ENCODE data around the gene RNPEPL1.
A peak's percentile ranks its signal among the peaks of the same experiment; 100 is the strongest.

The RNPEPL1 gene

DNA sequence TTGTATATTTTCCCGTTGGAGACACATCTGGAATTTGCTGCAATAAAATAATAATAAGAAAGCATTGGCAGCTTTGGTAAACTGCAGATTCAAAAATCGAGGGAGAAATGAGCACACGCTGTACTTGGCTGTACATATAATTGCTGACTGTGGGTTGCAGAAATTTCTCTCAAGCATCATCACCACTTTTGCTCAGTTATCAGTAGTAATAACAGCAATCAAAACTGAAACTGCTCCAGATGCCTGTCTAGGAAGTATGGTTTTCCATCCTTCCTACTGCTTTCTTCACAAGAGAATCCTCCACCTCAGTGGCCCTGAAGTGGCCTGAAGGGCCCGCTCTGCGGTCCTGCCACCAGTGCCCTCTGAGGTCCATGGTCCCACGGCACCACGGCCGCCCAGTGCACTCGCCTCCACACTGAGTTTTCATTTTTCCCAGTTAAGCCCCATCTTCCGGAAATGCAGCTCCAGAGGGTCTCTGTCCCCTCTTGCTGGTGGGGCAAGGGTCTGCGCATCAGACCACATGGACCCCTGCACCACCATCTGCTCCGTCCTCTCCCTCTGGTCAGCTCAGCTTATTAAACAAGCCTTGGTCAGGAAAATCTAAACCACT is 4.2 kb upstream of the RNPEPL1 start:
- no peak overlapping the region for H3K4me3 ChIP-seq (ENCODE audit: low read depth, low read length)

DNA sequence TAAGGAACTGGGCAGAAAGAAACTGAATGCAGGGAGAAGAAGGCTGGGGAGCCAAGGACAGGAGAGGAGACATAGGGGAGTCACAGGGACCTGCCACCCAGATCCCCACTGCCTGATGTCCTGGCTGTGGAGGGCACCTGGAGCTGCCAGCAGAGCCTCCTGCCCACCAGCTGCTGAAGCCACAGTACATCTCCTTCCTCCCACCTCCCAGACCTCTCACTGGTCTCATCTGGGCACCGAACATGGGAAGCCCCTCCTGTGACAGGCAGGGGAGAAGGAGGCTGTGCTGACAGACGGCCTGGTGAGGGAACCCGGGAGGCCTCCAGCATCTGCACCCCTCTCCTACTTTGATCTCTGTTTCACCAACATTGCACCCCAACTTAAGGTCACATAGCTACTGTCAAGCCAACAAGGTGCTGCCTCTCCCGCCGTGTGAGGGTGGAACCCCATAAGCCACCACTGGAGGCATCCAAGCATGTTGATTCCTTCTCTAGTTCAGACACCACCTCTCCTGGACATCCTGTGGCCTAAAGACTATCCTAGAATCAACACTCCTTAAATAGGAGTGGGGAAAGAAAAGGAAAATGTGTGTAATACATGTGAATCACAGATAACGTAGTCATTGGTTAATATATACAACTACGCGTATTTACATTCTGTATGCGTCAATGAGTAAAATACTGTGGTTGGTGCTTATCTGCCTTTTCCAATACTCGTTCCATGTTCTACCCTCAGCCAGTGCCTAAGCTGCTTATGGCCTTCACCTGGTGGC is 3.5 kb upstream of the RNPEPL1 start:
- H3K4me3 ChIP-seq (ENCODE audit: low read depth, low read length), result no peak overlapping the region

DNA sequence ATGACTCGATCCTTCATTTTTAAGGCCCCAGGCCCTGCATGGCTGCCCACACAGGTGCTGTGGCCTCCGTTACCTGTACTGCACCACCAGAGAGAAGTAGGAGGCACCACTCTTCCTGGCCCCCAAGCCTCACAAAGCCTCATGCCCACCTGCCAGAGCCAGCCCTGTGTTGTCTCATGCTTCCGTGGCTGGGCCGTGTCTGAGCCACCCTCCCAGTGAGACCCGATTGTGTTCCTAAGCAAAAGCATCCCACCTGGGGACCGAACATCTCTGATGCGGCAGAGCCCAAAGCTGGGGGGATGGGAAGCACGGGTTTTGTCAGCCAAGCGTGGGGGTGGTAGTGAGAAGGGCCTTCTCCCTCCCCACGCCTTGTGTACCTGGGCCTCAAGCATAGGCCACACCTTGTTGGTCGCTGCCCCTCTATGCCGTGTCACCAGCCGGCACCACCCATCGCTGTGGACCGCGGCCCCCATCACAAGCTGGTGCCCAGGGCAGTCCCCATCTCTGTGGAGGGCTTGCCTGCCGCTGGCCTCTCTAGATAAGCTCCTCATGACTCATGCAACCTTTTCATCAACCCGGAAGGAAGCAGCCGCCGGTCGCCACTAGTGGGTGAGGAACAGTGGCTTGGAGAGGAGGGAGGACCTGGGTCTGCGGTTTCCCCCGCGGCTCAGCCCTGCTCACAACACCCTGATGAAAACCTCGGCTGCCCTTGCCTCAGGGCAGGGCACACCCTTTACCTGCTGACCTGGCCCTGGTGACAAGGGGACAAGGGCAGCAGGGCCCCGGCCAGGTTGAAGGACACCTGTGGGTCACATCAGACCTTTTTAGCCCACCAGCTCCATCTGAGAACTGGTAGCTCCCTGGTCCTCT is 2.7 kb upstream of the RNPEPL1 start:
- H3K4me3 ChIP-seq (ENCODE audit: low read depth, low read length), result no peak overlapping the region

DNA sequence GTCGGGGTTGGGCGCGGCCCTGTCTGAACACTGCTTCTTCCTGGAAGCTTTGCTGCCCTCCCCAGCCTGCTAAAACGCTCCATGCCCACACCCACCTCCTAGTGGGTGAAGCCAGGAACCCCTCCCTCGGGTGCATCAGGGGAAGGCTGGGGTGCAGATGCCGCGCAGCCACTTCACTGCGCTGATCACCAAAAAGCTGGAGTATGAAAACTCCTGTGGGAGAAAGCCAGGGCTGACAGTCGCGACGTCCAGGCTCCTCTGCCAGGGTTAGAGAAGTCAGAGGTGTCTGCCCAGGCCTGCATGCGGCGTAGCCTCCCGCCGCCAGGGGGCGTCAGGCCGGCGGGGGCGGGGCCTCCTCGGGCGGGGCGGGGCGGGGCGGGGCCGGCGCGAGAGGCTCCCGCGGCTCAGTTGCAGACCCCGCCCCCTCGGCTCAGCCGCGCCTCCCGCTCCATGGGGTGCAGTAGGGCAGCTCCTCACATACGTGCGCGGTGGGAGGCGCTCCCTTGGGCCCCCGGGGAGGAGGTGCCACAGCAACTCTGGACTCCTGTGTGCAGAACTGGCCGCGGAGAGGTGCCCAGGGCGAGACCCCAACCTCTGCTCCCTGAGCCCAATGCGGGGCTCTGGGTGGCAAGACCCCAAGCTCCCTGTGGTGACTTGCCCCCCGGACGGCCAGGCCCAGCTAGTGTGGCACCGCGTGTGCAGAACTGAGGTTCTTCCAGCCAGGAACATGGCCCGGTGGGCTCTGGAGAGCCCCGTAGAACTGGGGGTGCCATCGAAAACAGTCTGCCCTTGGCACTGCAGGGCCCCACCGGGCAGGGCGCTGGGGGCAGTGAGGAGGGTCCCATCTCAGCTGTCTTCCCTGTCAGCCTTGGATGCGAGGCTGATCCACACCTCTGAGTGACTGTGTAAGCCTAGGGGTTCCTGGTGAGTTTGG is 1.8 kb upstream of the RNPEPL1 start:
- no peak overlapping the region for H3K4me3 ChIP-seq (ENCODE audit: low read depth, low read length)

DNA sequence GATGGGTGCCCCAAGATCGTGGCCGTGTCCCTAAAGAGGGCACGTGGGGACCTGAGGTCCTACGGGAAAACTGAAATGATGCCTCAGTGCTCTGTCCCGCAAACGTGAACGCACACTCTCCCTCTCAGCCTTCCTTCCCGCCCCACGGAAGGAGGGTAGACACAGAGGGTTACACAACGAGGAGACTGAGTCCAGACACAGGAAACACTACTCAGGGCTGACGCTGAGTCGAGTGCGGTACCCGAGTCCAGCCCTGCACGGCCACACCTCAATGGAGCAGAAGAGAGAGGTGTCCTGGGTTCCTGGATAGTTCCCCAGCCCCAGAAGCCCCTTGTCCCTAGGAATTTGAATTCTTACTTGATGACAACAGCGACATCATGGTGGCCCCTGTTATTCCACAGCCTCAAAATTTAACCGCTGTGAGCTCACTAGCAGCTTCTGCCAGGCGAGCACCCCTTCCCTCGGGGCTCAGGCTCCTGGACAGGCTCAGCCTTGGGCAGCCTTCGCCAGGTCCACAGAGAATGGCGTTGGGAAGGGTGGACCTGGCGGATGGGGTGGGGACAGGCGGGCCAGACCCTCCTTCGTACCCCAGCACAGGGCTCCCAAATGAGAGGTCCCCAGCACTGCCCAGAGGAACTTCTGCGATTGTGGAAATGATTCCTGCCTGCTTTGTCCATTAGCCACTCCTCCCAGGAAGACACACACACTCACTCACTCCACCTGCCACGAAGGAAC is 980 bp upstream of the RNPEPL1 start:
- H3K4me3 ChIP-seq (ENCODE audit: low read depth, low read length), result peak overlapping the region; percentile 37

DNA sequence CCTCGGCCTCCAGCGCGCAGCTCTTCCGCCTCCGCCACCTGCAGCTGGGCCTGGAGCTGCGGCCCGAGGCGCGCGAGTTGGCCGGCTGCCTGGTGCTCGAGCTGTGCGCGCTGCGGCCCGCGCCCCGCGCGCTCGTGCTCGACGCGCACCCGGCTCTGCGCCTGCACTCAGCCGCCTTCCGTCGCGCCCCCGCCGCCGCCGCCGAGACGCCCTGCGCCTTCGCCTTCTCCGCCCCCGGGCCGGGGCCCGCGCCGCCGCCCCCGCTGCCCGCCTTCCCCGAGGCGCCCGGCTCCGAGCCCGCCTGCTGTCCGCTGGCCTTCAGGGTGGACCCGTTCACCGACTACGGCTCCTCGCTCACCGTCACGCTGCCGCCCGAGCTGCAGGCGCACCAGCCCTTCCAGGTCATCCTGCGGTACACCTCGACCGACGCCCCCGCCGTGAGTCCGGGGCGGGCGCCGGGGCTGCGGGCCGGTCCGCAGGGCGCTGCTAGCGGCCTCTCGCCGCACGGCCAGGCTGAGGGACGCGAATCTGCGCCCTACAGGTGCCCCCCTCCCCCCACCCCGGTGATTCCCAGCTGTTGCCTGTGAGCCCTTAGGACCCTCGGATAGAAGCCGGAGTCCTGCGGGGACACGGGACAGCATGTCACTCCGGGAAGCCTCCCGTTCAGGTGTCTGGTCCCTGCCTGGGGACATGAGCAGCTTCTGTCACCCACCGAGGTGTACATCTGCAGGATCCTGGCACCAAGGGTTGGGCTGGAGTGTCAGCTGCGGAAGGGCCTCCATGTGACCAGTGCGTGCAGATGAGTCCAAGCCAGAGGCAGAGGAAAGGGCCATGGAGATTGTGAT is 616 bp downstream of the RNPEPL1 start:
- peak overlapping the region; percentile 41 for H3K4me3 ChIP-seq (ENCODE audit: low read depth, low read length)

GRCh38 chr2:240569523-240569997 is 1.3 kb downstream of the RNPEPL1 start:
- H3K4me3 ChIP-seq (ENCODE audit: low read depth, low read length), result no peak overlapping the region

DNA sequence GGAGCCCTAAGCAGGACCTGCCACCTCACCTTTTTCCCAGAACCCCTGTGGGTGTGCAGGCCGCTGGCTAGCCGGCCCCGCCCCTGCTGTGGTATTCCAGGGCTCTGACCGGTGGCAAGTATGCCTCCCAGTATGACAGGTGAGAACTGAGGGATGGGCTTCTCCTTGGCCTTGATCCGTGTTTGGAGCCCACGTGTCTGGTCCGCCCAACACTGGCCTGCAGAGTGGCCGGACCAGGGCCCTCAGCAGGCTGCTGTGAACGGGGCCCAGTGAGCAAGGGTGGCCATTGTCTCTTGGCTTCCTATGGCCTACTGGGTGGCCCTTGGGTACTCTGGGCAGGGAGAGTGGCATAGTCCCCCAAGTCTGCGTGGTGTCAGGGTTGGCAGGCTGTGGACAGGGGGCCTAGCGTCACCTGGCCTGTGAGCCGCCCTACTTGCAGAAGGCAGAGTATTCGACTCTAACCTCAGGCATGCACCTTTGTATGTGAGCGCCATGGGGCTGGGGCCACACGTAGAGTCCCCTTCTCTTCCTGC is 1.8 kb downstream of the RNPEPL1 start:
- no peak overlapping the region for H3K4me3 ChIP-seq (ENCODE audit: low read depth, low read length)

DNA sequence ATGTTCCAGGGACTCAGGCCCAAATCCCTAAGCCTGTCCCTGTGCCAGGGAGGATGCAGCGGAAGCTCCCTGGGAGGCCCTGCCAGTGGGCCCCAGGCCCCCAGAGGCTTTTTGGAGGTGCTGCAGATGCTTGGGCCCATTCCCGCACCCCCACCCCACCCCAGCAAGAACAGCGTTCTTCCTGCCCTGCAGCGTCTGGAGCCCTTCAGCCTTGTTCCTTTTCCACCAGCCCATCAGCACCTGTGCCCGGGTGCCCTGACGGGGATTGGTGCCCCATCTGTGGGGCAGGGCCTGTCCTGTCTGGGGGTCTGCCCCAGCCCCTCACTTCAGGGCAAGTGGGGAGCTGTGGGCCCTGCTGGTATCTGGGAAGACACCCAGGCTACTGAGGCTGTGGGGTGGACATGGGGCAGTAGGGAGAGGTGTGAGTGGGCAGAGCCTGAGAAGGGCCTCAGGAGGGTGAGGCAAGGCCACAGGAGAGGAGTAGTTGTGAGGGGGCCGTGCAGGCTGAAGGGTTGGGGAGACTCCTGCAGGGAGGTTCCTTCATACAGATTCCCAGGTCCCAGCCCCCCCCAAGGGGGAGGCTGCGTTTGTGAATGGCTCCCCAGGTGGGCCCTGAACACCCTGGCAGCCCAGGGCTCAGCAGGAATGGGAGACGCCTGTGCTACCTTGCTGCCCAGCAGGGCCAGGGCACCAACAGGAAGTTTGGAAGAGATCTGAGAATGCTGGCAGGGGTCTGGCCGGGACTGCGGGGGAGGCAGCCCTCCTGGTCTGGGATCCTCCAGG is 2.4 kb downstream of the RNPEPL1 start:
- no peak overlapping the region for H3K4me3 ChIP-seq (ENCODE audit: low read depth, low read length)

DNA sequence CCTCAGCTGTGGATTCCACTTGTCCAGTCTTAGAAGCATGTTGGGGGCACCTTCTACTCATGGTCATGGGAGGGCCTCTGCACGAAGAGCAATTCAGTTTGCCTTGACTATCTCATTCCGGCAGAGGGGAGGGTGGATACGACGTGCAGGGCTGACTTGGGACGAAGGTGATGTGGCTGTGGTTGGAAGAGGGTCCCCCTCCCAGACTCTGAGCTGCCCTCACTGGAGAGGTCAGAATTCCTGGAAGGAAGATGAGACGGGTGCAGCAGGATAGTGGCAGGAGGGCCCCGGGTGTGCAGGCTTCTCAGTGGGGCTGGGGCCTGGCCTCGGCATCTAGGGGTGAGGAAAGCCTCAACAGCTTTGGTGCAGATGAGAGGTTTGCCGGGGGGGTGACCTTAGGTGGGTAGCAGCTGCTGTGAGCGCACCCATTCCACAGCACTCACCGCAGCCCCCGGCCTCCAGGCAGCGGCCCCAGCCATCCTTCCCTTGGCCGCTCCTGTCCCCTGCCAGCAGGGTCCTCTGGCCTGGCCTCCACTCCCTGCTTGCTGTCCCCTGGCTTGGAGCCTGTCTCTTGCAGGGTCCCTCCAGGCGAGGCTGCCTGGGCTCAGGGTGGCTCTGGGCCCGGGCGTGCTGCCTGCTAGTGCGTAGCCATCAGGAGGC is 3.2 kb downstream of the RNPEPL1 start:
- no peak overlapping the region for H3K4me3 ChIP-seq (ENCODE audit: low read depth, low read length)

DNA sequence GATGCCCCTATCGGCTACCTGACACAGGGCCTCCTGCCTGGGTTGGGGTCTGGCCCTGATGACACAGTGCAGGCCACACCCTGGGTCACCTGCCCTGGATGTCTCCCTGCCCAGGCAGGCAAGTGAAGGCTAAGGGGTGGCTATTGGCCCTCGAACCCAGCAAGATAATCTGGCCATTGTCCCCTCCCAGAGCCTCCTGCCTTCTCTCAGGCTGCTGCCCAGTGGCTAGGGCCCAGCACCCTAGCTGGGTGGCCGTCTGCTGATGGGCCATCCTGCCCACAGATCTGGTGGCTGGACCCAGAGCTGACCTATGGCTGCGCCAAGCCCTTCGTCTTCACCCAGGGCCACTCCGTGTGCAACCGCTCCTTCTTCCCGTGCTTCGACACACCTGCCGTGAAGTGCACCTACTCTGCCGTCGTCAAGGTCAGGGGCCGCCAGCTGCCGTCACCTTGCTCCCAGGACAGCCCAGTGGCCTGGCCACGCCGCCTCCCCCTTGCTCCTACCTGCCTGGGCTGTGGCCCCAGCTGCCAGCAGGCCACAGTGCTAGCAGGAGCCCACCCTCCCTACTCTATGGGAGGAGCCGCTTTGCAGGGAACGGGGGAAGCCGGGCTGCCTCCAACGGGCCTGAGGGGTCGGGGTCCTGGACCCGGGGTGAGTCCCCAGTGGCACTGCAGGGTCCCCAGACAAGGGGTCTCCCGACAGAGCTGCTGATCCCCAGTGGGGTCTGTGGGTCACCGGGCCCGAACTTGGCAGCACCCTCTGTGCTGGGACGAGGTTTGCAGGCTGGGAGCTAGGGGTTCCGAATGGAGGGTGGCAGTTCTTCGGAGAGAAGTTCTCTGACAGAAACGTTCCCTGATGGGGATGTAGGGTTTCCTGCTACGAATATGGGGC is 4.1 kb downstream of the RNPEPL1 start:
- no peak overlapping the region for H3K4me3 ChIP-seq (ENCODE audit: low read depth, low read length)

GRCh38 chr2:240573071-240573515 is 4.8 kb downstream of the RNPEPL1 start:
- no peak overlapping the region for H3K4me3 ChIP-seq (ENCODE audit: low read depth, low read length)

DNA sequence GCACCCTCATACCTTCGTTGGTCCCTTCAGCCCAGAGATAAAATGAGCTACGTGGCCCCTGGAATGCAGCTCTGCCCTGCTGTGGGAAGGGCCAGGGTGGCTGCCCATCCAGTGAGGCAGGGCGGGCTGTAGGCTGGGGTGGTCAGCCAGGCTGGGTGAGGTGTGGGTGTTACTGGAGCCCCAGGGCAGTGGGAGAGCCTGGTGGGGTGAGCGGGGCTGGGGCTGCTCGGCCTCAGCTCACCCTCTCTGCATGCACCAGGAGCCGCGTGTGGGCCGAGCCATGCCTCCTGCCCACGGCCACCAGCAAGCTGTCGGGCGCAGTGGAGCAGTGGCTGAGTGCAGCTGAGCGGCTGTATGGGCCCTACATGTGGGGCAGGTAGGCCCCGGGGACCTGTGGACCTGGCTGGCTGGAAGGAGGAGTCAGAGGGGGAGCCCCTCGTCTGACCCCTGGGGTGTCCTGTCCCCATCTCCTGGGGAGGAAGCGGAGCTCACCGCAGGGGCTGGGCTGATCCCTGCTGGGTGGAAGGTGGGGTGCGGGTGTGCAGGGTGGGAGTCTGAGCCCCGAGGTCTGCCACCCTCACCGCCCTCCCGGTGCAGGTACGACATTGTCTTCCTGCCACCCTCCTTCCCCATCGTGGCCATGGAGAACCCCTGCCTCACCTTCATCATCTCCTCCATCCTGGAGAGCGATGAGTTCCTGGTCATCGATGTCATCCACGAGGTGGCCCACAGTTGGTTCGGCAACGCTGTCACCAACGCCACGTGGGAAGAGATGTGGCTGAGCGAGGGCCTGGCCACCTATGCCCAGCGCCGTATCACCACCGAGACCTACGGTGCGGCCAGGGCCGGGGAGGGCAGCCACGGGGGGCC is 5.5 kb downstream of the RNPEPL1 start:
- H3K4me3 ChIP-seq (ENCODE audit: low read depth, low read length), result no peak overlapping the region

- no peak overlapping the region for H3K4me3 ChIP-seq (ENCODE audit: low read depth, low read length)
Measured at GRCh38 chr2:240574386-240575100, 6.3 kb downstream of the RNPEPL1 start.
